ENCODE results near the gene SAA4. TPM values are rescaled to one million over a fixed set of nuclear protein-coding genes. Genes with fewer than 3 reads are reported as not detected.
"Not testable (repeated sequence)": the region's sequence is repeated elsewhere in the genome, so short reads cannot be mapped to it uniquely, and the experiment has no call there.

Gene SAA4
- total RNA-seq, 4 donors from 2014 or later, result 0.84 TPM; not detected in 3

GRCh38 chr11:18253233-18253632 lies 16.6 kb upstream of the SAA4 start:
- intact Hi-C loops (cut with DNase I; ENCODE audit: low total_unique reads), result no loop called here
- TF ChIP-seq CTCF (IDR thresholded peaks at IDR 0.05) (no peak), POLR2A (IDR thresholded peaks at IDR 0.05) (no peak)
- 69 to 81% methylated on average over 3 of the region's 3 CpGs for WGBS, 2 donors
- no peak for DNase-seq (ENCODE audit: low spot score in 2 of 2)
- no peak overlapping the region for H3K4me3 ChIP-seq (ENCODE audit: low read depth, poor library complexity, severe bottlenecking)

- WGBS, 2 donors, result 52 to 58% methylated on average over 3 to 5 of the region's 5 CpGs
- TF ChIP-seq POLR2A (IDR thresholded peaks at IDR 0.05) (no peak), CTCF (IDR thresholded peaks at IDR 0.05) (no peak)
- H3K4me3 ChIP-seq (ENCODE audit: low read depth, poor library complexity, severe bottlenecking), result no peak within 1 kb of the TSS
- DNase-seq (ENCODE audit: low spot score in 2 of 2), result no peak
- intact Hi-C loops (cut with DNase I; ENCODE audit: low total_unique reads), result no loop called here
These were observed 12.0 kb upstream of the SAA4 start, which contains the start of gene SAA2 for GRCh38 chr11:18248561-18248960. Gene SAA2, minus strand, starts transcription at chr11:18248668. Its CDS starts 657 bp downstream, at chr11:18248011.

DNA sequence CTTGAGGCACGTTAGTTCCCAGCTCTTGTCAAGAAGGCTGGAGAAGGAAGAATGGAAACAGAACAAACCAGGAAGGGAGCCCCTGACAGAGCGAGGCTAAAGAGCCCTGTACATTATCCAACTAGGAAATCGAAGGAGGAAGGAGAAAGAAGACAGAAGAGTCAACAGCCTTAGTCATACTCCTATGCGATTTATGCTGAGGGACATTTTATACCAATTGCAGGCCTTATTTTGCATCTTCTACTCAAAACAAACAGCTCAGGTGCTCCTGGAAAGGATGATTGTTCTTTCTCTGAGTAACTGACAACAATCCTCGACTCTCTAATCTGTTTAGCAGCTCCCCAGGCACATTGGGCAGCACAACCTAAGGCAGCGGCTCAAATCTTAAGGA lies 10.6 kb upstream of the SAA4 start:
- WGBS, 2 donors, result 68 to 84% methylated on average over 2 to 3 of the region's 6 CpGs
- H3K4me3 ChIP-seq (ENCODE audit: low read depth, poor library complexity, severe bottlenecking); intact Hi-C loops (cut with DNase I; ENCODE audit: low total_unique reads); DNase-seq (ENCODE audit: low spot score in 2 of 2): not testable (repeated sequence)

DNA sequence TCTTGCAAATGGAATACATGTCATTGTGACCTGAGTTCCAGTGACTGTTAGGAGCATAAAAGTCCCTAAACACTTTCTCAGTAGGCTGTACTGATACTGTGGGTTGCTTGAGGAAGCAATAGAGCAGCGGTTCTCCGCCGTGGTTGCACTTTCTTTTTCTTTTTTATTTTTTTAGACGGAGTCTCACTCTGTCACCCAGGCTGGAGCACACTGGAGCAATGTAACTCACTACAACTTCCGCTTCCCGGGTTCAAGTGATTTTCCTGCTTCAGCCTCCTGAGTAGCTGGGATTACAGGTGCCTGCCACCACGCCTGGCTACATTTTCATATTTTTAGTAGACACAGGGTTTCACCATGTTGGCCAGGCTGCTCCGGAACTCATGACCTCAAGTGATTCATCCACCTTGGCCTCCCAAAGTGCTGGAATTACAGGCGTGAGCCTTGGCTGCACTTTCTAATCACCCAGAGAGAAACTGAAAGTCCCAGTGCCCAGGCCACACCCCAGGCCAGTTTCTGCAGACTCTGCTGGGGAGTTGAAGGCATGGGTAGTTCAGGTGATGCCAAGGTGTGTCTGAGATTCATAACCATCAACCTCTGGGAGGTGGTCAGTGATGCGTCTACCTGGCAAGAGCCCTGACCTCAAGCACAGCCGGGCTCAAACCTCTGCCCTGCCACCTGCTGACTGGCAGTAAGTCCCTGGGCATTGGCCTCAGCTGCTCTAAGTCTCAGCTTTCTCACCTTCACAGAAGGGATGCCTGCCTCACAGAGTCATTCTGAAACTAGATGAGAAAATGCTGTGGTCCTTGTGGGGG lies 10.0 kb upstream of the SAA4 start:
- DNase-seq (ENCODE audit: low spot score in 2 of 2); intact Hi-C loops (cut with DNase I; ENCODE audit: low total_unique reads); H3K4me3 ChIP-seq (ENCODE audit: low read depth, poor library complexity, severe bottlenecking): not testable (repeated sequence)
- WGBS, 2 donors, result 72 to 75% methylated on average over 11 of the region's 11 CpGs

DNA sequence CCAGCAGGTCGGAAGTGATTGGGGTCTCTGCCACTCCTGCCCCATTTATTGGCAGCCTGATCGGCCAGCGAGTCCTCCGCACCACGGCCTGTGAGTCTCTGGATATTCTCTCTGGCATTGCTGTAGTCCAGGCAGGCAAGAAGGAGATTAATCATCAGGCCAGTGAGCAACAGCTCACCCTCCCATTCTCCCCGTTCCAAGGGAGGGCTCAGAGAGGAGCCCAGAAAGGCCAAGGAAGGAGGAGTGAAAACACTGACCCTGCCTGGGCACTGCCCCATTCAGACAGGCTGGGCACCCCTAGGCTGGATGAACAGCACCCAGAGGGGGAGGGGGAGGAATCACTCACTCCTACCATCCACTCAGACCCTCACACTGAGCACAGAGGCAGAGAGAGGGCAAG lies 8.8 kb upstream of the SAA4 start:
- no peak overlapping the region for H3K4me3 ChIP-seq (ENCODE audit: low read depth, poor library complexity, severe bottlenecking)
- TF ChIP-seq POLR2A (IDR thresholded peaks at IDR 0.05) (no peak), CTCF (IDR thresholded peaks at IDR 0.05) (no peak)
- DNase-seq (ENCODE audit: low spot score in 2 of 2), result no peak
- 68 to 83% methylated on average over 6 of the region's 6 CpGs for WGBS, 2 donors
- intact Hi-C loops (cut with DNase I; ENCODE audit: low total_unique reads), result no loop called here

DNA sequence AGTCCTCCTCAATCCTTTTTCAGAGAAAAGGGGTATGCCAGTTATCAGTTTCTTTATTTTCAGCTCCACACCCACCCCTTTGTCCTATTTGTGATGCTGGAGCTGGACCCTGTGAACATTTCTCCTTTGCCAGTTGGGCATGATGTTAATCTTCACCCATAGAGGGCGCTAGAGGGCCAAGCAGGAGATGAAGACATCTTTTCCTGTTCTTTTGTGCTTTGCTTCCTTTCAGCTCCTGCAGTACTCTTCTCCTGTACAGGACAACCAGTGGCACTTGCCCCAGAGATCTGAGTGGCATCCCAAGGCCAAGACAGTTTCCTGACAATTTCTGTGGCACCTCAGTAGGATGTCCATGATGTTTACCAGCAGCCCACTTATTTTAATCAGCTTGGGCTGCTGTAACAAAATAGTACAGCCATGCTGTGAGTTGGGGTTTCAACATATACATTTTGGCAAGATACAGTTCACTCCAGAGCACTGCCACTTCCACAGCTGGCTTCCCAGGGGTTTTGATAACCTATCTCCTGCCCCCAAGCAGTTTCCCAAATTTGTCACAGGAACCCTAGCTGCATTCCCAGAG lies 7.3 kb upstream of the SAA4 start:
- TF ChIP-seq CTCF (IDR thresholded peaks at IDR 0.05) (no peak), POLR2A (IDR thresholded peaks at IDR 0.05) (no peak)
- WGBS, 2 donors, result 0% methylated on average over 1 of the region's 1 CpG
- H3K4me3 ChIP-seq (ENCODE audit: low read depth, poor library complexity, severe bottlenecking), result no peak overlapping the region
- intact Hi-C loops (cut with DNase I; ENCODE audit: low total_unique reads), result no loop called here
- DNase-seq (ENCODE audit: low spot score in 2 of 2), result peak in 1 of 2 donors; percentile 45
